Inflammatory macrophage treated with lipopolysaccharide for 1 hour (primary cell): Measurements from ENCODE around the gene BICRA.
A peak's percentile ranks its signal among the peaks of the same experiment; 100 is the strongest.
"Not testable (repeated sequence)": the region's sequence is repeated elsewhere in the genome, so short reads cannot be mapped to it uniquely, and the experiment has no call there.

ENCODE experiments used
- DNase-seq, 2 donors: peaks; one replicate each; pipeline ENCODE4 v3.0.0-alpha.2; 2020 to 2022

Gene BICRA

GRCh38 chr19:47608969-47609905, at the start of gene BICRA:
Gene BICRA, plus strand, starts transcription at chr19:47609134. Its CDS starts 64,441 bp downstream, at chr19:47673575.
- DNase-seq: peak; percentile 61 to 74

GRCh38 chr19:47560999-47561398, 47.9 kb upstream of the BICRA start:
- no peak for DNase-seq

GRCh38 chr19:47561440-47562057, 47.4 kb upstream of the BICRA start:
- no peak for DNase-seq

GRCh38 chr19:47564081-47564480, 44.9 kb upstream of the BICRA start:
- DNase-seq: no peak

- DNase-seq: no peak
These were observed 39.6 kb upstream of the BICRA start for GRCh38 chr19:47569331-47569730.

GRCh38 chr19:47572635-47573034, 36.3 kb upstream of the BICRA start:
- no peak for DNase-seq

GRCh38 chr19:47573071-47574026, 35.6 kb upstream of the BICRA start, which contains the start of gene ZNF541:
Gene ZNF541, minus strand, starts transcription at chr19:47573148. Its CDS starts 17,292 bp downstream, at chr19:47555856.
- DNase-seq: peak; percentile 4 to 34

GRCh38 chr19:47580397-47580796, 28.5 kb upstream of the BICRA start:
- DNase-seq: no peak

- no peak for DNase-seq
These were observed 27.2 kb upstream of the BICRA start for GRCh38 chr19:47581605-47582319.

- DNase-seq: no peak
These were observed 26.5 kb upstream of the BICRA start for GRCh38 chr19:47582320-47582909.

- DNase-seq: not testable (repeated sequence)
These were observed 25.8 kb upstream of the BICRA start for GRCh38 chr19:47583161-47583560.

- no peak for DNase-seq
These were observed 21.6 kb upstream of the BICRA start for GRCh38 chr19:47587295-47587694.

GRCh38 chr19:47589824-47590223, 19.1 kb upstream of the BICRA start:
- DNase-seq: no peak

GRCh38 chr19:47593860-47594259, 15.1 kb upstream of the BICRA start:
- no peak for DNase-seq

GRCh38 chr19:47595944-47596343, 13.0 kb upstream of the BICRA start:
- DNase-seq: peak; percentile 43 to 50

GRCh38 chr19:47598407-47599349, 10.3 kb upstream of the BICRA start:
- peak in 1 of 2 donors; percentile 14 for DNase-seq

GRCh38 chr19:47599671-47600245, 9.2 kb upstream of the BICRA start:
- DNase-seq: not testable (repeated sequence)

GRCh38 chr19:47600246-47601179, 8.4 kb upstream of the BICRA start:
- peak; percentile 99 for DNase-seq
